Neuronal stem cell (in vitro differentiated cells): ENCODE measurements around the gene PTP4A2.

Experiments used
- DNase-seq: peaks from one replicate; pipeline ENCODE4 v3.0.0-alpha.2; 2013; ENCODE audit warnings: low spot score
- H2AFZ ChIP-seq: one replicate; pipeline ENCODE4 v1.6.1; 2013; ENCODE audit warnings: mild to moderate bottlenecking, low read length, inconsistent platforms
- H2AK5ac ChIP-seq: 2 replicates; pipeline ENCODE4 v1.6.1; 2013; ENCODE audit warnings: low read depth, mild to moderate bottlenecking, inconsistent platforms, low read length, moderate library complexity, mixed read lengths
- H2BK120ac ChIP-seq: 2 replicates; pipeline ENCODE4 v1.6.1; 2013; ENCODE audit warnings: low read depth, mild to moderate bottlenecking, inconsistent platforms, low read length, moderate library complexity, mixed read lengths
- H2BK12ac ChIP-seq: one replicate; pipeline ENCODE4 v1.6.1; 2013; ENCODE audit warnings: low read length, inconsistent platforms
- H2BK15ac ChIP-seq: 2 replicates; pipeline ENCODE4 v1.6.1; 2013; ENCODE audit warnings: mild to moderate bottlenecking, low read length, inconsistent platforms, mixed read lengths
- H2BK5ac ChIP-seq: one replicate; pipeline ENCODE4 v1.6.1; 2013; ENCODE audit warnings: inconsistent platforms, mild to moderate bottlenecking, low read length, moderate library complexity
- H3K14ac ChIP-seq: one replicate; pipeline ENCODE4 v1.6.1; 2013; ENCODE audit warnings: low read length, inconsistent platforms
- H3K18ac ChIP-seq: 2 replicates; pipeline ENCODE4 v1.6.1; 2013; ENCODE audit warnings: low read length, inconsistent platforms
- H3K23ac ChIP-seq: 2 replicates; pipeline ENCODE4 v1.6.1; 2013; ENCODE audit warnings: low read depth, mild to moderate bottlenecking, mixed read lengths, low read length, inconsistent platforms; ENCODE audit not compliant: poor library complexity
- H3K27ac ChIP-seq: replicated peaks from 3 replicates; pipeline ENCODE4 v1.5.1; 2013; ENCODE audit warnings: low read length, inconsistent platforms
- H3K27me3 ChIP-seq, 3 experiments: 2 replicates each; pipeline ENCODE4 v1.6.1; 2013; ENCODE audit warnings: low read length in 3 of 3, mild to moderate bottlenecking in 2 of 3, inconsistent platforms in 1 of 3, low read depth in 1 of 3, mixed read lengths in 1 of 3, moderate library complexity in 1 of 3; ENCODE audit not compliant: control insufficient read depth in 3 of 3, insufficient read depth in 3 of 3
- H3K36me3 ChIP-seq, 2 donors: replicated peaks in 1 of 2; 2 replicates each; pipeline ENCODE4 v1.6.1; 2013; ENCODE audit warnings: low read length in 2 of 2; ENCODE audit not compliant: control insufficient read depth in 2 of 2, insufficient read depth in 2 of 2
- H3K4ac ChIP-seq: 2 replicates; pipeline ENCODE4 v1.6.1; 2013; ENCODE audit warnings: inconsistent platforms, mild to moderate bottlenecking, low read length, moderate library complexity
- H3K4me1 ChIP-seq, 2 donors: 1 replicate in 1 of 2; 2 replicates in 1 of 2; pipeline ENCODE4 v1.6.1; 2013; ENCODE audit warnings: low read length in 2 of 2, low read depth in 1 of 2; ENCODE audit not compliant: control insufficient read depth in 2 of 2, insufficient read depth in 1 of 2
- H3K4me2 ChIP-seq: one replicate; pipeline ENCODE4 v1.6.1; 2013; ENCODE audit warnings: mild to moderate bottlenecking, low read length, inconsistent platforms; ENCODE audit not compliant: insufficient read depth, poor library complexity, severe bottlenecking
- H3K4me3 ChIP-seq, 2 donors: 2 replicates each; pipeline ENCODE4 v1.5.1; 2013; ENCODE audit warnings: low read length in 2 of 2, mild to moderate bottlenecking in 2 of 2, inconsistent platforms in 1 of 2, moderate library complexity in 1 of 2
- H3K79me1 ChIP-seq: one replicate; pipeline ENCODE4 v1.6.1; 2013; ENCODE audit warnings: low read depth, mild to moderate bottlenecking, inconsistent platforms, low read length, moderate library complexity
- H3K9ac ChIP-seq: one replicate; pipeline ENCODE4 v1.6.1; 2013; ENCODE audit warnings: mild to moderate bottlenecking, low read depth, low read length, inconsistent platforms; ENCODE audit not compliant: poor library complexity
- H3K9me3 ChIP-seq, 2 donors: replicated peaks in 1 of 2; 2 replicates each; pipeline versions ENCODE3 to v1.6.1; 2013; ENCODE audit warnings: low read length in 2 of 2, mild to moderate bottlenecking in 2 of 2, inconsistent platforms in 1 of 2, low read depth in 1 of 2, mixed read lengths in 1 of 2, moderate library complexity in 1 of 2; ENCODE audit not compliant: control insufficient read depth in 2 of 2, insufficient read depth in 1 of 2
- H4K8ac ChIP-seq: one replicate; pipeline ENCODE4 v1.6.1; 2013; ENCODE audit warnings: low read depth, mild to moderate bottlenecking, inconsistent platforms, low read length, moderate library complexity
- H4K91ac ChIP-seq: one replicate; pipeline ENCODE4 v1.6.1; 2013; ENCODE audit warnings: low read length, low read depth, mild to moderate bottlenecking, inconsistent platforms; ENCODE audit not compliant: poor library complexity
- whole genome bisulfite sequencing, 2 donors: extraction: QIAGEN DNeasy Blood & Tissue Kit; methylation state at CpG; one replicate each; pipeline ENCODE4 v1.1.7; 2013; ENCODE audit warnings: missing lambda C conversion rate in 2 of 2, mixed read lengths in 1 of 2; ENCODE audit not compliant: insufficient read length in 2 of 2, insufficient replicate concordance in 1 of 2; ENCODE audit errors: extremely low coverage in 2 of 2; 5-methylcytosine and 5-hydroxymethylcytosine counted together

PTP4A2 gene

GRCh38 chr1:31874942-31875341 is 63.2 kb downstream of the PTP4A2 start:
- no peak overlapping the region for H2AK5ac ChIP-seq
- H3K27ac ChIP-seq: no peak overlapping the region
- no peak overlapping the region for H2BK5ac ChIP-seq
- no peaks in the 10 kb centered on the region for H3K79me1 ChIP-seq
- H3K27me3 ChIP-seq: peaks cover 0 to 12% (median 0%) of the 10 kb centered on the region in 3 experiments
- H3K36me3 ChIP-seq: no peaks in the 10 kb centered on the region
- no peak for DNase-seq
- H3K9ac ChIP-seq: no peak overlapping the region
- H3K4me3 ChIP-seq: no peak overlapping the region
- no peak overlapping the region for H2AFZ ChIP-seq
- no peak overlapping the region for H2BK15ac ChIP-seq
- H4K91ac ChIP-seq: no peak overlapping the region
- no peak overlapping the region for H3K4me2 ChIP-seq
- H3K23ac ChIP-seq: no peak overlapping the region
- no peak overlapping the region for H2BK12ac ChIP-seq
- peaks cover 2 to 10% of the 10 kb centered on the region in 2 donors for H3K9me3 ChIP-seq
- no peak overlapping the region for H3K18ac ChIP-seq
- no peak overlapping the region for H3K4ac ChIP-seq
- H3K14ac ChIP-seq: no peak overlapping the region
- H4K8ac ChIP-seq: no peak overlapping the region
- no peak overlapping the region for H2BK120ac ChIP-seq
- WGBS, 2 donors: no CpG with 5 or more reads among the region's 3 CpGs
- H3K4me1 ChIP-seq: peaks cover 0 to 1% of the 10 kb centered on the region in 2 donors

DNA sequence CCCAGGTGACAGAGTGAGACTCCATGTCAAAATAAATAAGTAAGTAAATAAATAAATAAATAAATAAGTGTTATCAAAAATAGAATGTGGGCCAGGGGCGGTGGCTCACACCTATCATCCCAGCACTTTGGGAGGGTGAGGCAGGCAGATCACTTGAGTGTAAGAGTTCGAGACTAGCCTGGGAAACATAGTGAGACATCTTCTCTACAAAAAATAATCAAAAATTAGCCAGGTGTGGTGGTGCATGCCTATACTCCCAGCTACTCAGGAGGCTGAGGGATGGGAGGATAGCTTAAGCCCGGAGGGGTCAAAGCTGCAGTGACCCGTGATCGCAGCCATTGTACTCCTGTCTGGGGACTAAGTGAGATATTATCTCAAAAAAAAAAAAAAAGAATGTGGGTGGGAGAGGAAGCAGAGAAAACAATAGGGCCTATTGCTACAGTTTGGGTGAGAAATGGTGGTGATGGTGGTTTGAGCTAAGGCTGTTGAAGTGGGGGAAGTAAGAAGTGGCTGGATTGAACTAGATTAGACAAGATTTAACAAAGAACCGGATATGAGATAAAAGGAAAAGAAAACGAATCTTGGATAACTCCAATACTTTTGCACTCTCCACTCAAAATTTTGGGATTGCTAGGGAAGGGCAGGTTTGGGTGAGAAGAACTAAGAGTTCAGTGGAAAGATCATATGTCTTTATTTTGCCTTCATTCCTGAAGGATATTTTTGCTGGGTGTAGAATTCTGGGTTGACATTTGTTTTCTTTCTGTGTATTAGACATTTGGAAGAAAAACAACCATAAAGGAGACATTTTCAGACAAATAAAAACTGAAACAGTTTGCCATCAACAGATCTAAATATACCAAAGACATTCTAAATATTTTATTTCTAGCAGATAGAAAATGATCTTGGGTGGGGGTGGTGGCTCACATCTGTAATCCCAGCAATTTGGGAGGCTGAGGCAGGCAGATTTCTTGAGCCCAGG is 65.2 kb downstream of the PTP4A2 start:
- Histone ChIP-seq H3K36me3 (no peaks in the 10 kb centered on the region), H3K79me1 (no peaks in the 10 kb centered on the region), H2BK15ac (no peak overlapping the region), H3K18ac (no peak overlapping the region), H2AFZ (peak overlapping the region; percentile 6), H2BK12ac (no peak overlapping the region), H3K9me3 (peaks cover 2 to 10% of the 10 kb centered on the region in 2 donors), H3K14ac (no peak overlapping the region), H4K91ac (no peak overlapping the region), H3K4me1 (peaks cover 0 to 1% of the 10 kb centered on the region in 2 donors), H2AK5ac (no peak overlapping the region), H3K27ac (no peak overlapping the region), H3K9ac (no peak overlapping the region), H3K23ac (no peak overlapping the region), H3K4me2 (no peak overlapping the region), H3K4ac (no peak overlapping the region), H2BK5ac (no peak overlapping the region), H3K27me3 (peaks cover 0 to 11% (median 0%) of the 10 kb centered on the region in 3 experiments), H2BK120ac (no peak overlapping the region), H4K8ac (no peak overlapping the region), H3K4me3 (no peak overlapping the region)
- no CpG with 5 or more reads among the region's 7 CpGs for WGBS, 2 donors
- DNase-seq: no peak

- no peak overlapping the region for H2AFZ ChIP-seq
- DNase-seq: no peak
- peaks cover 0 to 5% (median 0%) of the 10 kb centered on the region in 3 experiments for H3K27me3 ChIP-seq
- H3K9ac ChIP-seq: no peak overlapping the region
- no peak overlapping the region for H3K27ac ChIP-seq
- no peak overlapping the region for H3K4me2 ChIP-seq
- H4K91ac ChIP-seq: no peak overlapping the region
- no peaks in the 10 kb centered on the region for H3K79me1 ChIP-seq
- no peak overlapping the region for H2BK120ac ChIP-seq
- H2BK12ac ChIP-seq: no peak overlapping the region
- H3K23ac ChIP-seq: no peak overlapping the region
- H3K9me3 ChIP-seq: peaks cover 2 to 10% of the 10 kb centered on the region in 2 donors
- H3K18ac ChIP-seq: no peak overlapping the region
- H2AK5ac ChIP-seq: no peak overlapping the region
- H3K4me3 ChIP-seq: no peak overlapping the region
- no peak overlapping the region for H3K4ac ChIP-seq
- H2BK15ac ChIP-seq: no peak overlapping the region
- H3K4me1 ChIP-seq: peaks cover 0 to 1% of the 10 kb centered on the region in 2 donors
- H3K14ac ChIP-seq: no peak overlapping the region
- no peaks in the 10 kb centered on the region for H3K36me3 ChIP-seq
- no peak overlapping the region for H2BK5ac ChIP-seq
- WGBS, 2 donors: no CpG with 5 or more reads among the region's 3 CpGs
- H4K8ac ChIP-seq: no peak overlapping the region
These were observed 66.5 kb downstream of the PTP4A2 start for GRCh38 chr1:31871703-31872102.

GRCh38 chr1:31870086-31870736 is 68.0 kb downstream of the PTP4A2 start:
- H3K9me3 ChIP-seq: peaks cover 2 to 10% of the 10 kb centered on the region in 2 donors
- H3K4ac ChIP-seq: no peak overlapping the region
- H2AK5ac ChIP-seq: no peak overlapping the region
- no peak overlapping the region for H4K91ac ChIP-seq
- H3K27me3 ChIP-seq: peaks cover 0 to 5% (median 0%) of the 10 kb centered on the region in 3 experiments
- no peak overlapping the region for H2BK120ac ChIP-seq
- no CpG with 5 or more reads among the region's 7 CpGs for WGBS, 2 donors
- no peak overlapping the region for H2AFZ ChIP-seq
- DNase-seq: no peak
- H3K36me3 ChIP-seq: no peaks in the 10 kb centered on the region
- no peak overlapping the region for H2BK5ac ChIP-seq
- H3K18ac ChIP-seq: no peak overlapping the region
- H3K27ac ChIP-seq: no peak overlapping the region
- H2BK12ac ChIP-seq: no peak overlapping the region
- H3K23ac ChIP-seq: no peak overlapping the region
- no peaks in the 10 kb centered on the region for H3K79me1 ChIP-seq
- H4K8ac ChIP-seq: no peak overlapping the region
- H3K4me3 ChIP-seq: no peak overlapping the region
- H3K9ac ChIP-seq: no peak overlapping the region
- H2BK15ac ChIP-seq: no peak overlapping the region
- no peak overlapping the region for H3K14ac ChIP-seq
- no peak overlapping the region for H3K4me2 ChIP-seq
- peaks cover 0 to 1% of the 10 kb centered on the region in 2 donors for H3K4me1 ChIP-seq
